ENCODE data around the gene ATOH8. TPM values are rescaled to one million over a fixed set of nuclear protein-coding genes. Genes with fewer than 3 reads are reported as not detected.
A peak's percentile ranks its signal among the peaks of the same experiment; 100 is the strongest.

The ATOH8 gene
- total and polyA plus RNA-seq, 10 of the 15 experiments (the other 5 are each of a cell fraction or from before 2014, with no cell fraction given) = 0.03 to 0.60 TPM; not detected in 8

DNA sequence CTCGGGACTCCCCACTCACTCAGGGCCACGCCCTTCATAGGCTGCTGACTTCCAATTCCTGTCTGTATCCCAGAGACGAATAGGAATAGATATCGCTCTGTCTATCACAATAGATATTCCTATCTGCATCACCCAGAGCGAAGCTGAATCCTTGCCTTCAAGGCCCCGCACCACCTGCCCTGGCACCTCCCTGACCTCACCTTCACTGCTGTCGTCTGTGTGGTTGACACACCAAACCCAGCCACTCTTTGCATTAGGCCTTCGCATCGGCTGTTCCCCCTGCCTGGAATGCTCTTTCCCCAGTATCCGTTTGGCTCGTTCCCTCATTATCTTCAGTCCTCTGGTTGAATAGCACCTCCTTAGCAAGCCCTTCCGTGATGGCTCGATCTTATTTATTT, 43.5 kb downstream of the ATOH8 start (continued):
- no peak for TF ChIP-seq FOXM1 (IDR thresholded peaks at IDR 0.05; ENCODE audit: low read depth, low read length)

DNA sequence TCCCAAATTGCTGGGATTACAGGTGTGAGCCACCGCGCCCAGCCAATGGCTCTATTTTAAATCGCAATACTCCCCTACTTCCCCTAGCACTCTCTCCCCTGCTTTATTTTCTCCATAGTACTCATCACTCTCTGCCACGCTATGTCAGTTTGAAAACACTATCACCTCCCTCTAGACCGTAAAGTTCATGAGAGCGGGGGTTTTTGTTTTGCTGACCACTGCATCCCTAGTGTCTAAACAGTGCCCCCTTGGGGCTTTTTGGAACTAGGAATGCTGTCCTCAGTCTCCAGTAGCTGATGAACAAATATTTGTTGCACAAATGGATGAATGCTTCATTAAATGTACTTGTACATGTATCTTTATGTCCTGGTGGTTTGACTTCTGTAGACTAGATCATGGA, 44.1 kb downstream of the ATOH8 start:
- intact Hi-C loops (cut with micrococcal nuclease; ENCODE audit: unreplicated experiment) = no loop called here
- H3K4me3 ChIP-seq = no peak overlapping the region
- no peaks in the 10 kb centered on the region for H3K79me2 ChIP-seq (ENCODE audit: control insufficient read depth, insufficient read depth, low read length)
- DNase-seq (ENCODE audit: low read depth, low spot score) = no peak
- H2AFZ ChIP-seq (ENCODE audit: control insufficient read depth, low read depth, low read length) = no peak overlapping the region
- ChIA-PET SMC1A (ENCODE audit: uncharacterized antibody, unreplicated experiment) (interaction anchor here (1.0 kb wide), 2 partner anchors 18 to 69 kb away, joined by 3 read pairs; no protein-coding TSS in a partner anchor), RAD21 (ENCODE audit: unreplicated experiment) (interaction anchor here (1.8 kb wide), 1 partner anchor 69 kb away, joined by 7 read pairs; no protein-coding TSS in a partner anchor), CTCF (interaction anchor here (1.0 to 1.5 kb wide), 3 partner anchors 27 to 69 kb away, joined by 3 to 6 read pairs (median 4); no protein-coding TSS in a partner anchor), POLR2A (no interaction called here)
- H4K20me1 ChIP-seq (ENCODE audit: control insufficient read depth, insufficient read depth) = no peaks in the 10 kb centered on the region
- H3K4me1 ChIP-seq (ENCODE audit: control insufficient read depth, insufficient read depth, low read length) = no peaks in the 10 kb centered on the region
- BruUV-seq (replicated peaks) = no TSS peak
- no peak overlapping the region for H3K4me2 ChIP-seq (ENCODE audit: control insufficient read depth, insufficient read depth)
- ATAC-seq = peak; percentile 31; the same call in 1 of the 3 replicates
- peaks cover 2 to 4% of the 10 kb centered on the region in 2 experiments; a peak in 2 of 4 replicates for H3K27me3 ChIP-seq (replicated peaks in 1 of 2; ENCODE audit: control insufficient read depth in 2 of 2, insufficient read depth in 2 of 2, low read length in 1 of 2)
- in situ Hi-C loops (cut with MboI) = no loop called here
- no peak overlapping the region for H3K27ac ChIP-seq (ENCODE audit: control insufficient read depth, insufficient read depth)
- H3K9ac ChIP-seq (ENCODE audit: control insufficient read depth, insufficient read depth, low read length) = no peak overlapping the region
- WGBS (ENCODE audit: insufficient coverage, insufficient replicate concordance, low lambda C conversion rate, missing lambda C conversion rate) = 89% methylated on average over 6 of the region's 6 CpGs
- H3K9me3 ChIP-seq (replicated peaks; ENCODE audit: control insufficient read depth, insufficient read depth, low read length) = no peaks in the 10 kb centered on the region; the same call in 2 of the 3 replicates
- H3K36me3 ChIP-seq (ENCODE audit: control insufficient read depth in 2 of 2, insufficient read depth in 2 of 2, low read length in 1 of 2) = no peaks in the 10 kb centered on the region
- no peak for FAIRE-seq
- TF ChIP-seq, protein P1, sequence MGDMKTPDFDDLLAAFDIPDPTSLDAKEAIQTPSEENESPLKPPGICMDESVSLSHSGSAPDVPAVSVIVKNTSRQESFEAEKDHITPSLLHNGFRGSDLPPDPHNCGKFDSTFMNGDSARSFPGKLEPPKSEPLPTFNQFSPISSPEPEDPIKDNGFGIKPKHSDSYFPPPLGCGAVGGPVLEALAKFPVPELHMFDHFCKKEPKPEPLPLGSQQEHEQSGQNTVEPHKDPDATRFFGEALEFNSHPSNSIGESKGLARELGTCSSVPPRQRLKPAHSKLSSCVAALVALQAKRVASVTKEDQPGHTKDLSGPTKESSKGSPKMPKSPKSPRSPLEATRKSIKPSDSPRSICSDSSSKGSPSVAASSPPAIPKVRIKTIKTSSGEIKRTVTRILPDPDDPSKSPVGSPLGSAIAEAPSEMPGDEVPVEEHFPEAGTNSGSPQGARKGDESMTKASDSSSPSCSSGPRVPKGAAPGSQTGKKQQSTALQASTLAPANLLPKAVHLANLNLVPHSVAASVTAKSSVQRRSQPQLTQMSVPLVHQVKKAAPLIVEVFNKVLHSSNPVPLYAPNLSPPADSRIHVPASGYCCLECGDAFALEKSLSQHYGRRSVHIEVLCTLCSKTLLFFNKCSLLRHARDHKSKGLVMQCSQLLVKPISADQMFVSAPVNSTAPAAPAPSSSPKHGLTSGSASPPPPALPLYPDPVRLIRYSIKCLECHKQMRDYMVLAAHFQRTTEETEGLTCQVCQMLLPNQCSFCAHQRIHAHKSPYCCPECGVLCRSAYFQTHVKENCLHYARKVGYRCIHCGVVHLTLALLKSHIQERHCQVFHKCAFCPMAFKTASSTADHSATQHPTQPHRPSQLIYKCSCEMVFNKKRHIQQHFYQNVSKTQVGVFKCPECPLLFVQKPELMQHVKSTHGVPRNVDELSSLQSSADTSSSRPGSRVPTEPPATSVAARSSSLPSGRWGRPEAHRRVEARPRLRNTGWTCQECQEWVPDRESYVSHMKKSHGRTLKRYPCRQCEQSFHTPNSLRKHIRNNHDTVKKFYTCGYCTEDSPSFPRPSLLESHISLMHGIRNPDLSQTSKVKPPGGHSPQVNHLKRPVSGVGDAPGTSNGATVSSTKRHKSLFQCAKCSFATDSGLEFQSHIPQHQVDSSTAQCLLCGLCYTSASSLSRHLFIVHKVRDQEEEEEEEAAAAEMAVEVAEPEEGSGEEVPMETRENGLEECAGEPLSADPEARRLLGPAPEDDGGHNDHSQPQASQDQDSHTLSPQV (IDR thresholded peaks at IDR 0.05) = no peak
- TF ChIP-seq SMARCA5 (IDR thresholded peaks at IDR 0.05) (no peak), KLF5 (IDR thresholded peaks at IDR 0.05; ENCODE audit: partially characterized antibody) (no peak), STAT3 (IDR thresholded peaks at IDR 0.05; ENCODE audit: low read depth, low read length) (no peak), HCFC1 (IDR thresholded peaks at IDR 0.05; ENCODE audit: low read length) (no peak), SRF (IDR thresholded peaks at IDR 0.05; ENCODE audit: low read depth in 2 of 2, low read length in 2 of 2) (no peak), BACH1 (IDR thresholded peaks at IDR 0.05; ENCODE audit: borderline replicate concordance) (no peak), SUPT20H (IDR thresholded peaks at IDR 0.05; ENCODE audit: borderline replicate concordance, control insufficient read depth, low read depth, low read length) (no peak), RAD21 (IDR thresholded peaks at IDR 0.05; ENCODE audit: insufficient read depth, low read depth, low read length) (0 out of 2 replicates have a peak, but pooled peaks have one; percentile 6), PML (IDR thresholded peaks at IDR 0.05; ENCODE audit: low read length) (no peak), SMC3 (IDR thresholded peaks at IDR 0.05; ENCODE audit: borderline replicate concordance, low read length) (peak; percentile 15; the same call in 1 of the 2 replicates), CREB1 (IDR thresholded peaks at IDR 0.05; ENCODE audit: low read depth) (no peak), YY1 (IDR thresholded peaks at IDR 0.05; ENCODE audit: low read depth, low read length) (no peak), POLR2AphosphoS5 (IDR thresholded peaks at IDR 0.05; ENCODE audit: low read length) (no peak), SIX5 (IDR thresholded peaks at IDR 0.05; ENCODE audit: low read depth, low read length, severe bottlenecking) (no peak), CBX3 (IDR thresholded peaks at IDR 0.05; ENCODE audit: borderline replicate concordance, low read depth) (no peak), ZNF622 (IDR thresholded peaks at IDR 0.05) (no peak), KAT2A (conservative IDR thresholded peaks at IDR 0.05; ENCODE audit: control insufficient read depth, low read depth, low read length) (no peak)
- TF ChIP-seq, protein P2, sequence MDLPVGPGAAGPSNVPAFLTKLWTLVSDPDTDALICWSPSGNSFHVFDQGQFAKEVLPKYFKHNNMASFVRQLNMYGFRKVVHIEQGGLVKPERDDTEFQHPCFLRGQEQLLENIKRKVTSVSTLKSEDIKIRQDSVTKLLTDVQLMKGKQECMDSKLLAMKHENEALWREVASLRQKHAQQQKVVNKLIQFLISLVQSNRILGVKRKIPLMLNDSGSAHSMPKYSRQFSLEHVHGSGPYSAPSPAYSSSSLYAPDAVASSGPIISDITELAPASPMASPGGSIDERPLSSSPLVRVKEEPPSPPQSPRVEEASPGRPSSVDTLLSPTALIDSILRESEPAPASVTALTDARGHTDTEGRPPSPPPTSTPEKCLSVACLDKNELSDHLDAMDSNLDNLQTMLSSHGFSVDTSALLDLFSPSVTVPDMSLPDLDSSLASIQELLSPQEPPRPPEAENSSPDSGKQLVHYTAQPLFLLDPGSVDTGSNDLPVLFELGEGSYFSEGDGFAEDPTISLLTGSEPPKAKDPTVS (IDR thresholded peaks at IDR 0.05; ENCODE audit: low read depth, low read length) = no peak
